Endometrial microvascular endothelial cells (primary cell): ENCODE measurements around the gene PLOD1. TPM values are rescaled to one million over a fixed set of nuclear protein-coding genes. Genes with fewer than 3 reads are reported as not detected.
"Not testable (repeated sequence)": the region's sequence is repeated elsewhere in the genome, so short reads cannot be mapped to it uniquely, and the experiment has no call there.

Experiments used
- in situ Hi-C: cut with HindIII; loops from 2 replicates; pipeline ENCODE4 v1.10.0; 2017; ENCODE audit warnings: low sequenced_read_pairs, low pct_unique_long_range_greater_than_20kb; ENCODE audit errors: inconsistent ontology term
- total RNA-seq: library from RNA; depleted of rRNA; stranded (reverse); fragments of >200 nt; gene quantifications from one replicate; pipeline ENCODE4 v1.2.3, GENCODE V29; 2015; ENCODE audit errors: inconsistent ontology term

The PLOD1 gene
- total RNA-seq, 1 donor from 2014 or later = 394 TPM

- in situ Hi-C loops = no loop called here
Measured at GRCh38 chr1:11990303-11991032, 56.0 kb downstream of the PLOD1 start.

GRCh38 chr1:11991969-11992676 lies 57.6 kb downstream of the PLOD1 start:
- in situ Hi-C loops = no loop called here

GRCh38 chr1:11997081-11997850 lies 62.7 kb downstream of the PLOD1 start:
- in situ Hi-C loops = no loop called here

GRCh38 chr1:11998636-11999035 lies 64.1 kb downstream of the PLOD1 start:
- in situ Hi-C loops = no loop called here

- in situ Hi-C loops = no loop called here
Measured at GRCh38 chr1:11999236-11999635, 64.7 kb downstream of the PLOD1 start.

- in situ Hi-C loops = no loop called here
Measured at GRCh38 chr1:12001249-12001917, 66.9 kb downstream of the PLOD1 start.

GRCh38 chr1:12001996-12002493 lies 67.5 kb downstream of the PLOD1 start:
- in situ Hi-C loops = no loop called here

GRCh38 chr1:12003762-12004161 lies 69.2 kb downstream of the PLOD1 start:
- in situ Hi-C loops = no loop called here

- in situ Hi-C loops = no loop called here
Measured at GRCh38 chr1:12005488-12006166, 71.1 kb downstream of the PLOD1 start.

GRCh38 chr1:12006167-12006921 lies 71.8 kb downstream of the PLOD1 start:
- in situ Hi-C loops = no loop called here

- in situ Hi-C loops = no loop called here
Measured at GRCh38 chr1:12007204-12007603, 72.7 kb downstream of the PLOD1 start.

GRCh38 chr1:12008355-12008754 lies 73.8 kb downstream of the PLOD1 start:
- in situ Hi-C loops = not testable (repeated sequence)

GRCh38 chr1:12009318-12009947 lies 74.9 kb downstream of the PLOD1 start:
- in situ Hi-C loops = no loop called here

- in situ Hi-C loops = no loop called here
Measured at GRCh38 chr1:12010746-12011570, 76.4 kb downstream of the PLOD1 start.

GRCh38 chr1:12011998-12012397 lies 77.5 kb downstream of the PLOD1 start:
- in situ Hi-C loops = no loop called here

GRCh38 chr1:12012560-12013316 lies 78.2 kb downstream of the PLOD1 start:
- in situ Hi-C loops = no loop called here
